Measurements from ENCODE around the gene MGAT4D. TPM values are rescaled to one million over a fixed set of nuclear protein-coding genes. Genes with fewer than 3 reads are reported as not detected.
"Not testable (repeated sequence)": the region's sequence is repeated elsewhere in the genome, so short reads cannot be mapped to it uniquely, and the experiment has no call there.

The MGAT4D gene
- total RNA-seq, 1 donor from 2014 or later, result not detected

GRCh38 chr4:140439644-140440142, 58.4 kb downstream of the MGAT4D start:
- no peak for DNase-seq

- DNase-seq, result no peak
Observed at GRCh38 chr4:140427919-140428471, 70.1 kb downstream of the MGAT4D start.

GRCh38 chr4:140427106-140427918, 70.8 kb downstream of the MGAT4D start, which contains the start of gene CLGN:
CLGN (minus strand) TSS chr4:140427648; CDS start chr4:140413078, 14,570 bp downstream.
- DNase-seq, result peak; percentile 89

GRCh38 chr4:140426610-140427105, 71.4 kb downstream of the MGAT4D start:
- peak; percentile 29 for DNase-seq

GRCh38 chr4:140423106-140423505, 75.0 kb downstream of the MGAT4D start:
- no peak for DNase-seq

GRCh38 chr4:140413130-140413969, 84.7 kb downstream of the MGAT4D start:
- DNase-seq, result not testable (repeated sequence)

- DNase-seq, result no peak
Observed at GRCh38 chr4:140408974-140409373, 89.1 kb downstream of the MGAT4D start.

- no peak for DNase-seq
Observed at GRCh38 chr4:140406292-140406691, 91.8 kb downstream of the MGAT4D start.

- DNase-seq, result no peak
Observed at GRCh38 chr4:140400111-140400510, 98.0 kb downstream of the MGAT4D start.

- no peak for DNase-seq
Observed at GRCh38 chr4:140395668-140396067, 102.4 kb downstream of the MGAT4D start.

Other genes with a start within 250 kb of the MGAT4D start
- 48.9 TPM for gene SCOC, start 124.6 kb downstream of the MGAT4D start, total RNA-seq
- gene CLGN, start 70.6 kb downstream of the MGAT4D start, total RNA-seq, result 5.3 TPM
- gene ELMOD2, start 25.9 kb upstream of the MGAT4D start, total RNA-seq, result 47.7 TPM
- gene UCP1, start 70.7 kb upstream of the MGAT4D start, total RNA-seq, result not detected

Data from tongue (tissue), 2 donors.